HG02973 (cell line): ENCODE measurements around the gene PRSS23.

Experiments used
- ATAC-seq: cut with Tn5 transposase; IDR thresholded peaks from one replicate; pipeline ENCODE4 v1.9.1; 2021; ENCODE audit warnings: moderate library complexity; ENCODE audit not compliant: unreplicated experiment

The PRSS23 gene

GRCh38 chr11:86790195-86790725 is 10.1 kb upstream of the PRSS23 start:
- ATAC-seq = no peak

DNA sequence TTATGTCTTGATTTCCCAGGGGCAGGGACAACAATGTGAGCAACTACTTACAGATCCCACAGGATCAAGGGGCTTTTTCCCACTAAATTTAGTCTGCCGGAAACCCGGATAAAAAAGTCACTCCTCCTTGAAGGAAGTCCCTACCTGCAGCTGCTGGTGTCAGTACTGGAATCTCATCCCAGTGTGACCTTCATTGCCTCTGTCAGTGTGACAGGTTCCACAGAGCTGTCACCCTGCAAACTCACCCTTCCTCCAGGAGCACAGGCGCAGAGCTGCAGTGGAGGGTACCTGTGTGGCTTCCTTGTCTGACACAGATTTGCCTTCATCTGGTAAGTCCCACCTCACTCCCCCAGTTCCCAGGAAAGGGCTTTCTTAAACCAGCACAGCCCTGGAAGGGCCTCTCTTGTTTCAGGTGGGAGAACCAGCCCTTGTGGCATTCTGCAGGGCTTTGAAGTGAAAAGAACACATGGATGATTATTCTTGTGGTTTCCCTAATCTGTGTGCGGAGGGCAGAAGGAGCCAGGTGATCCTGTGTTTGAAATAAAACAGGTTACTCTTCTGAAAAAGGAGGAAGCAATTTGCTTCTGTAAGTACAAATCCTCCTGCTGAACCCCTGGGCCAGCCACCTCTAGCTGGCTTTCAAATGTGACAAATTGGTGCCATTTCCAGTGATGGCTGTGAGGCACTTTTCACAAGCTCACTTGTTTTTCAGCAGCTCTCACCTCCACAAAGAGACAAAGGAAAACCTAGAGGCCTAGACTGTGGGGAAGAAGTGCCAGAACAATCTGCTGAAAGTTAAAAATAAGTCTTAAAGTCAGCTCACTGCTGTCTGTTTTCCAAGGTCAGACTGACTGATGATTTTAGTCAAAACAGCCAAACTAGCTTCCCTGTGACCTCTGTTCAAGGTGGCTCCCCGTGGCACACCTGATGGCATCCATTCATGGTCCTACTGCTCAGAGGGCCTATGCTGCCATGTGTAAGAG is 9.2 kb upstream of the PRSS23 start:
- no peak for ATAC-seq

GRCh38 chr11:86792150-86792549 is 8.2 kb upstream of the PRSS23 start:
- no peak for ATAC-seq

DNA sequence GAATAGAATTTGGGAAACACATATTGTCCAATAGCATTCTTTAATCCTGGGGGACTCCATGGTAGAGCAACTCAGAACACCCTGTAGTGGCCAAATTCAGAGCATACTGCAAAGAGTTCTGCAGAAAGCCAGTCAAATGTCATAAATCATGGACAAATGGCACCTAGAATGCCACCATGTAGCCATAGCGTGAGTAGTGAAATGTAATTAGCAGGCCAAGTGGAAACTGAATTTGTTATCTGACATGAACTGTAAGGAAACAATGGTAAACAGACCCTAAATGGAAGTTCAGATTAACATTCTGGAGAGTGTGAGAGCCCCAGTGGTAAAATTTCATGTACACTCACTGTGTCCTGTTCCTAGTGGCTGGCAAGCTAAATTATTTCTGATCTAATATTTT is 7.0 kb upstream of the PRSS23 start:
- no peak for ATAC-seq

DNA sequence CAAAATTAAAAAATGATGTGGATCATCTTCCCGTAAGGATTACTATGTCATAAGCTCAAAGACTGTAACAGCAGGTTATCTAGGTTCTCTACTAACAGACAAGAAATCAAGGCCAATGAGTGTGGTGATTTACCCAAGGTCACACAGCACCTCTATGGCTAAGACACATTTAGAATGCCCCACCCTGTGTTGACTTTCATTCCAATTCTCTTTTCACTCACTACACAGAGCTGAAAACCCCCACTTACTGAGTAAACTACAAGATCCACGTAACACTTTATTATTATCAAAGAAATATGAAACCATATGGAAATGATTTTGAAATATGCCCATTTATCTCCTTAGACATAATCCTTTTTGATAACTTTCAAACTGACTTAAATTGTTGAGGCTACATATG is 4.8 kb upstream of the PRSS23 start:
- ATAC-seq = no peak

DNA sequence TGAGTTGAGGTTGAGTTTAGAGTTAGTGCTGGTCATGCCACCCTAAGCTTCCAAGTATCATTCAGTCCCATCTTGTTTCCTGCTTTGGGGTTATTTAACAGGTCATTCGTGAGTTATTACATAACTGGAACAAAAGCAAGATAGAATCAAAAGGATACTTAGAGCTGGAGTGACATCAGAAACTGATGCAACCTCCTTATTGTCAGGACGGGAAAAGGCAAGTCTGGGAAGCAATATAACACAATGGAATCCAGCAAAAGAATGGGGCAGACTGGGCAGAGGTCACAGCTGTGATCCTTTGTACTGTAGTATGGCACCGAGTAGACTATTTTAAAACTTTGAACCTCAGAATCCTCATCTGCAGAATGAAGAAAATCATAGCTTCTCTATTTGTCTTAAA is 4.4 kb upstream of the PRSS23 start:
- no peak for ATAC-seq

- no peak for ATAC-seq
Measured at GRCh38 chr11:86797133-86797532, 3.2 kb upstream of the PRSS23 start.

GRCh38 chr11:86798988-86799387 is 1.4 kb upstream of the PRSS23 start:
- no peak for ATAC-seq

- no peak for ATAC-seq
Measured at GRCh38 chr11:86799680-86800075, 664 bp upstream of the PRSS23 start.

DNA sequence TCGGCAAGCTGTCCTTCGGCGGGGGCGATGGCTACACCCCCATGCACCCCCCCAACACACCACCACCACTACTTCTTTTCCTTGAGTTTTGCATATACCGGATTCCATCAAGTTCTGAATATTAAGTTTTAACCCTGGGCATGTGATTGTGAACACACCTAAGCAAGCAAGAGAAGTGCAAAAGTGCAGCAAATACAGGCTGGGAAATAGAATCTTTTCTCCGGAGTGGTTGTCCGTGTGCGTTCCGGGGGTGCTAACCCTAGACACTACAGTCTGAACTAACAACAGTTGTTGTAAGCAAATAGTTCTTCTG is 574 bp downstream of the PRSS23 start:
- ATAC-seq = no peak

- ATAC-seq = no peak
Measured at GRCh38 chr11:86801364-86801763, 1.0 kb downstream of the PRSS23 start.

- ATAC-seq = no peak
Measured at GRCh38 chr11:86802146-86802545, 1.8 kb downstream of the PRSS23 start.

GRCh38 chr11:86802601-86803051 is 2.3 kb downstream of the PRSS23 start:
- no peak for ATAC-seq

- ATAC-seq = no peak
Measured at GRCh38 chr11:86803136-86804045, 3.0 kb downstream of the PRSS23 start.

DNA sequence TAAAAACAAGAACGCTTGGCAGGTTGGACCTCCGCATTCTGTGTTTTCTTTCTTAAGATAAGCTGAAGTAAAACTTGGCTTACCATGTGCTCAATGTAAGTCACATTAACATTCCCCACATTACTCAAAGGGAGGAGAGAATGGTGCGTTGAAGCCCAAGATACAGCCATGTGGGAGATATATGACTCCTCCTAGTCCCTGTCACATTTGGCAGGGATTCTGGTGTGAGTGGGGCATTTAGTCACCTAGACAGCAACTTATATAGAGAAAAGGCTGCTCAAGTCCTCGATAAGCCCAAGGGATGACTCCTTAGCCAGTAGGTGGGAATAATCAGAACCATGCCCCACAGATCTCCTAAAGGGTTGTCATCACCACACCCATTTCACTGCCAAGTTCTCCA is 4.6 kb downstream of the PRSS23 start:
- no peak for ATAC-seq

DNA sequence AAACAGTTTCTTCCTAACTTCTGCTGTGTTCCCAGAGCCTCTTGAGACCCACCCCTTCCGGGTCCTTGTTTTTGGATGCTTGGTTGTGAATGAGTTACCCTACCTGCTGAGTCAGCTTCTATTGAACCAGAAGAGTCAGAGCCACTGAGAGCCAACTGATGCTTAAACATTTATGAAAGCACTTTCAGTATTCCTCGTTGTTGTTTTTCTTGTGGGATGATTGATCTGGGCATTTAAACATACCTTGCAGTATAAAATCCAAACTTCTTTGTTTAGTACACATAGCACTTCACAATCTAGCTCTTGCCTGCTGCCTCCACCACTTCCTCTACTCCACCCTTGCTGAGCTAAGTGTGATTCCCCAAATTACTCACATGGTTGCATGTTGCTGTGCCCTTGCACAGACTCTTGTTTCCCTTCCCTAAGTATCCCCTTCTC is 5.5 kb downstream of the PRSS23 start:
- peak; percentile 79 for ATAC-seq

- no peak for ATAC-seq
Measured at GRCh38 chr11:86806903-86807302, 6.6 kb downstream of the PRSS23 start.

DNA sequence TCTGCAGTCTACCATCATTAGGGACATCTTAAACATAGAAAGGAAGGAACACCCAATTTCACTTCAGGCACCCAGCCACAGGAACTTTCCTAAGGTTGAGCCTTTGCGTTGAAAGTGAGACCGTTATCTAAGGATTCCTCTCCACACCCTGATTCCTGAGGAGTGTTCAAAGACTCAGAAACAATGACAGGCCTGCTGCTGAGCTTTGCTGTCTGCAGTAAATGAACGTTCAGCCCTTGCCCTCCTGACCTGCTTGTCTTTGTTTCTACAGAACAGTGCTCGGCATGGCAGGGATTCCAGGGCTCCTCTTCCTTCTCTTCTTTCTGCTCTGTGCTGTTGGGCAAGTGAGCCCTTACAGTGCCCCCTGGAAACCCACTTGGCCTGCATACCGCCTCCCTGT is 7.0 kb downstream of the PRSS23 start:
- ATAC-seq = no peak

DNA sequence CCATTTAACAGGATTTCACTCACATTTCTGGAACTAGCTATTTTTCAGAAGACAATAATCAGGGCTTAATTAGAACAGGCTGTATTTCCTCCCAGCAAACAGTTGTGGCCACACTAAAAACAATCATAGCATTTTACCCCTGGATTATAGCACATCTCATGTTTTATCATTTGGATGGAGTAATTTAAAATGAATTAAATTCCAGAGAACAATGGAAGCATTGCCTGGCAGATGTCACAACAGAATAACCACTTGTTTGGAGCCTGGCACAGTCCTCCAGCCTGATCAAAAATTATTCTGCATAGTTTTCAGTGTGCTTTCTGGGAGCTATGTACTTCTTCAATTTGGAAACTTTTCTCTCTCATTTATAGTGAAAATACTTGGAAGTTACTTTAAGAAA is 9.2 kb downstream of the PRSS23 start:
- ATAC-seq = no peak

DNA sequence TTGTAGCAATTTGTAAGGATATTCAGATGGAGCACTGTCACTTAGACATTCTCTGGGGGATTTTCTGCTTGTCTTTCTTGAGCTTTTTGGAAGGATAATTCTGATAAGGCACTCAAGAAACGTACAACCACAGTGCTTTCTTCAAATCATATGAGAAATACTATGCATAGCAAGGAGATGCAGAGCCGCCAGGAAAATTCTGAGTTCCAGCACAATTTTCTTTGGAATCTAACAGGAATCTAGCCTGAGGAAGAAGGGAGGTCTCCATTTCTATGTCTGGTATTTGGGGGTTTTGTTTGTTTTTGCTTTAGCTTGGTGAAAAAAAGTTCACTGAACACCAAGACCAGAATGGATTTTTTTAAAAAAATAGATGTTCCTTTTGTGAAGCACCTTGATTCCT is 9.9 kb downstream of the PRSS23 start:
- no peak for ATAC-seq

DNA sequence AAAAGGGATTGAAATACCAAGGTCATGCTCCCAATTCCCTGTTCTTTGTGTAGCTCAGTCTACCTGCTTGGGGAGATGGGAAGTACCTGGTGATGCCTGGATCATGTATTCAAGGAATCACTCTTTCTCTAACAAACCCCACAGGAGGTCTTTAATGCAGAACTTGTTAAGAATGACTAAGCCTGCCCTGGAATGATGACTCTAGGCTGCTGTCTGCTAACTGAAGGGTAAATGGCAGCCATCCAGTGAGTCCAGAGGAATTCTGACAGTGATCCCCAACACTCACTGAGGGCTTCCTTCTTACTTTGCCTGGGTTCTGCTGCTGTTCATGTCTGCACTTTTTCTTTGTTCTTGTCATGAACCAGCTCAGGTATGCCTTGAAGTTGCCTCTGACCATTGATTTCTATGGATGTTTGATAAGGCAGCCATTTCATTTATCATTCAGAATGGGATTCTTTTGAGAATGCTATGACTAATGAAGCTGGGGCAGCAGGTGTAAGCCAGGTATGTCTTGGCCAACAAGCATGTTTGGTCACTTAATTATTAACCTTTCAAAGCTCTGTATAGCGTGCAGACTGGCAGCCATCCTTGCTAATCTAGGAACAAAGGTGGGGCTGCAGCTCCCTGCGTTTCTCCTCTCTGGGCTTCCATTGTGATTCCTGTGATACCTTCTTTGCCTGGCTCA is 11.4 kb downstream of the PRSS23 start:
- no peak for ATAC-seq
